IMR-90 (cell line): ENCODE data around the gene RNF40. TPM values are rescaled to one million over a fixed set of nuclear protein-coding genes. Genes with fewer than 3 reads are reported as not detected.

Source experiments
- ATAC-seq: fragments of 200-7000 bp; cut with Tn5 transposase; 2 replicates; pipeline ENCODE4 v1.9.1; 2020; ENCODE audit warnings: low read depth, mild to moderate bottlenecking, moderate library complexity
- BruUV-seq: library from RNA; stranded (reverse); fragments of 400-500 nt; replicated peaks from 2 replicates; lab custom pipeline; 2021; lab: Mats Ljungman, UMichigan
- CTCF ChIA-PET: fragments of 300-600 bp; formaldehyde crosslinking; extraction: SDS; loops from one replicate; lab custom pipeline; 2021; ENCODE audit warnings: antibody characterized with exemption; lab: Yijun Ruan, JAX
- POLR2A ChIA-PET: fragments of 300-600 bp; sonication (Branson Sonifier 250); formaldehyde crosslinking; loops from one replicate; lab custom pipeline; 2022; ENCODE audit warnings: antibody characterized with exemption; ENCODE audit not compliant: unreplicated experiment; lab: Charles Lee
- DNase-seq: peaks from one replicate; pipeline ENCODE4 v3.0.0; 2013
- H2AFZ ChIP-seq: replicated peaks from 2 replicates; pipeline ENCODE3; 2013; ENCODE audit warnings: low read length, mild to moderate bottlenecking; ENCODE audit not compliant: poor library complexity
- H2AK5ac ChIP-seq: 2 replicates; pipeline ENCODE4 v1.6.1; 2013; ENCODE audit warnings: low read depth, low read length, inconsistent platforms
- H2AK9ac ChIP-seq: replicated peaks from 2 replicates; pipeline ENCODE3; 2013; ENCODE audit warnings: mild to moderate bottlenecking, low read depth, low read length, moderate library complexity; ENCODE audit not compliant: poor library complexity
- H2BK120ac ChIP-seq: 2 replicates; pipeline ENCODE4 v1.6.1; 2013; ENCODE audit warnings: low read depth, low read length, inconsistent platforms
- H2BK15ac ChIP-seq: 3 replicates; pipeline ENCODE4 v1.6.1; 2013; ENCODE audit warnings: low read depth, low read length, inconsistent platforms
- H2BK20ac ChIP-seq: 2 replicates; pipeline ENCODE4 v1.6.1; 2013; ENCODE audit warnings: low read depth, mild to moderate bottlenecking, inconsistent platforms, low read length, moderate library complexity
- H2BK5ac ChIP-seq: 2 replicates; pipeline ENCODE4 v1.6.1; 2013; ENCODE audit warnings: mild to moderate bottlenecking, low read depth, low read length, inconsistent platforms; ENCODE audit not compliant: poor library complexity, severe bottlenecking
- H3K14ac ChIP-seq: replicated peaks from 2 replicates; pipeline ENCODE4 v1.6.1; 2013; ENCODE audit warnings: low read depth, low read length, inconsistent platforms
- H3K18ac ChIP-seq: 2 replicates; pipeline ENCODE4 v1.6.1; 2013; ENCODE audit warnings: low read depth, low read length, control low read depth
- H3K23ac ChIP-seq: 2 replicates; pipeline ENCODE4 v1.6.1; 2013; ENCODE audit warnings: low read depth, low read length, inconsistent platforms
- H3K27ac ChIP-seq: 2 replicates; pipeline ENCODE4 v1.5.1; 2013; ENCODE audit warnings: mild to moderate bottlenecking, control low read depth, low read length; ENCODE audit not compliant: insufficient read depth
- H3K27me3 ChIP-seq: 2 replicates; pipeline ENCODE4 v1.6.1; 2013; ENCODE audit warnings: low read length; ENCODE audit not compliant: control insufficient read depth, insufficient read depth
- H3K36me3 ChIP-seq: 2 replicates; pipeline ENCODE4 v1.6.1; 2013; ENCODE audit warnings: low read length, mixed read lengths; ENCODE audit not compliant: control insufficient read depth, insufficient read depth
- H3K4ac ChIP-seq: 2 replicates; pipeline ENCODE4 v1.6.1; 2013; ENCODE audit warnings: low read depth, low read length, inconsistent platforms
- H3K4me1 ChIP-seq: 2 replicates; pipeline ENCODE4 v1.6.1; 2013; ENCODE audit warnings: low read length, mixed read lengths; ENCODE audit not compliant: control insufficient read depth, insufficient read depth
- H3K4me2 ChIP-seq: 2 replicates; pipeline ENCODE4 v1.6.1; 2013; ENCODE audit warnings: low read depth, mild to moderate bottlenecking, control low read depth, low read length, moderate library complexity
- H3K4me3 ChIP-seq: 2 replicates; pipeline ENCODE4 v1.5.1; 2013; ENCODE audit warnings: low read depth, mild to moderate bottlenecking, control low read depth, low read length, moderate library complexity; ENCODE audit not compliant: insufficient read depth
- H3K56ac ChIP-seq: 2 replicates; pipeline ENCODE4 v1.6.1; 2013; ENCODE audit warnings: low read length, inconsistent platforms; ENCODE audit not compliant: insufficient read depth; ENCODE audit errors: extremely low read depth
- H3K79me1 ChIP-seq, 2 experiments: 2 replicates each; pipeline ENCODE4 v1.6.1; 2013; ENCODE audit warnings: low read length in 2 of 2, inconsistent platforms in 1 of 2, low read depth in 1 of 2
- H3K9ac ChIP-seq: 2 replicates; pipeline ENCODE4 v1.6.1; 2013; ENCODE audit warnings: low read depth, low read length, control low read depth
- H3K9me1 ChIP-seq: 2 replicates; pipeline ENCODE4 v1.6.1; 2013; ENCODE audit warnings: low read length, inconsistent platforms; ENCODE audit not compliant: insufficient read depth
- H3K9me3 ChIP-seq: 2 replicates; pipeline ENCODE4 v1.6.1; 2013; ENCODE audit warnings: low read length; ENCODE audit not compliant: control insufficient read depth, insufficient read depth
- H4K20me1 ChIP-seq: 2 replicates; pipeline ENCODE4 v1.6.1; 2013; ENCODE audit warnings: low read length, inconsistent platforms; ENCODE audit not compliant: insufficient read depth
- H4K5ac ChIP-seq: 2 replicates; pipeline ENCODE4 v1.6.1; 2013; ENCODE audit warnings: mild to moderate bottlenecking, low read depth, low read length, control low read depth
- H4K8ac ChIP-seq, 2 experiments: 2 replicates each; pipeline ENCODE4 v1.6.1; 2013; ENCODE audit warnings: low read depth in 2 of 2, low read length in 2 of 2, control low read depth in 1 of 2, inconsistent platforms in 1 of 2
- H4K91ac ChIP-seq: 2 replicates; pipeline ENCODE4 v1.6.1; 2013; ENCODE audit warnings: low read depth, low read length, inconsistent platforms; ENCODE audit not compliant: insufficient read depth
- BHLHE40 ChIP-seq: fragments of 150-350 bp; IDR thresholded peaks from 2 replicates; pipeline ENCODE4 v1.6.1; 2016; ENCODE audit warnings: mild to moderate bottlenecking, low read depth, low read length
- CEBPB ChIP-seq: IDR thresholded peaks from 2 replicates; pipeline ENCODE4 v1.6.1; 2012; ENCODE audit warnings: low read depth, low read length, improper control_type of control experiment
- CHD1 ChIP-seq: IDR thresholded peaks from 2 replicates; pipeline ENCODE4 v1.6.1; 2012; ENCODE audit warnings: low read depth, low read length, improper control_type of control experiment
- FOS ChIP-seq: fragments of 150-350 bp; IDR thresholded peaks from 2 replicates; pipeline ENCODE4 v1.6.1; 2016; ENCODE audit warnings: low read depth, low read length
- MAFK ChIP-seq: IDR thresholded peaks from 2 replicates; pipeline ENCODE4 v1.6.1; 2012; ENCODE audit warnings: low read depth, low read length, improper control_type of control experiment
- MAZ ChIP-seq: IDR thresholded peaks from 2 replicates; pipeline ENCODE4 v1.6.1; 2012; ENCODE audit warnings: low read depth, mild to moderate bottlenecking, low read length, improper control_type of control experiment, moderate library complexity, borderline replicate concordance
- MXI1 ChIP-seq: IDR thresholded peaks from 2 replicates; pipeline ENCODE4 v1.6.1; 2012; ENCODE audit warnings: low read depth, mild to moderate bottlenecking, low read length, moderate library complexity, borderline replicate concordance
- NFE2L2 ChIP-seq: fragments of 150-350 bp; IDR thresholded peaks from 2 replicates; pipeline ENCODE4 v1.6.1; 2016; ENCODE audit warnings: low read depth, mild to moderate bottlenecking, low read length
- POLR2A ChIP-seq: IDR thresholded peaks from 2 replicates; pipeline ENCODE4 v1.6.1; 2012; ENCODE audit warnings: mild to moderate bottlenecking, low read depth, low read length
- RAD21 ChIP-seq: IDR thresholded peaks from 2 replicates; pipeline ENCODE4 v1.6.1; 2012; ENCODE audit warnings: low read length, improper control_type of control experiment
- RCOR1 ChIP-seq: IDR thresholded peaks from 2 replicates; pipeline ENCODE4 v1.6.1; 2012; ENCODE audit warnings: mild to moderate bottlenecking, low read length, improper control_type of control experiment; ENCODE audit not compliant: insufficient replicate concordance
- RFX5 ChIP-seq: IDR thresholded peaks from 2 replicates; pipeline ENCODE4 v1.8.0; 2012; ENCODE audit warnings: low read depth, mild to moderate bottlenecking, low read length, moderate library complexity
- SMC3 ChIP-seq: fragments of 150-350 bp; IDR thresholded peaks from 2 replicates; pipeline ENCODE4 v1.6.1; 2016; ENCODE audit warnings: low read depth, mild to moderate bottlenecking, antibody characterized with exemption, low read length, moderate library complexity
- WGBS, 2 experiments: methylation state at CpG; one replicate each; pipeline versions ENCODE4 v1.1.5 to v1.1.7; 2013; ENCODE audit warnings: missing lambda C conversion rate in 2 of 2; ENCODE audit not compliant: insufficient read length in 1 of 2; ENCODE audit errors: extremely low coverage in 2 of 2; 5-methylcytosine and 5-hydroxymethylcytosine counted together
- dilution Hi-C: fragments of 300-500 bp; cut with HindIII; formaldehyde crosslinking; loops from one replicate; pipeline ENCODE4 v1.14.3; 2018; ENCODE audit warnings: low sequenced_read_pairs; ENCODE audit not compliant: unreplicated experiment
- in situ Hi-C: fragments of 300-500 bp; cut with MboI; formaldehyde crosslinking; loops from 3 replicates; pipeline ENCODE4 v1.14.3; 2019; ENCODE audit warnings: low sequenced_read_pairs, inconsistent platforms, mixed read lengths
- intact Hi-C: fragments of 100-400 bp; cut with micrococcal nuclease; formaldehyde crosslinking; loops from 2 replicates; pipeline ENCODE4 v1.10.0; 2022
- polyA plus RNA-seq, 3 experiments: library from polyadenylated mRNA; depleted of rRNA; stranded (reverse); fragments of >200 nt; gene quantifications; 2 replicates each; pipeline ENCODE4 v1.2.3, GENCODE V29; 2012; ENCODE audit warnings: low replicate concordance in 1 of 3
- total RNA-seq: library from RNA; depleted of rRNA; stranded (reverse); fragments of >200 nt; gene quantifications from 2 replicates; pipeline ENCODE4 v1.2.3, GENCODE V29; 2012
- TF ChIP-seq, protein P1 (sequence below): conservative IDR thresholded peaks from 2 replicates; pipeline ENCODE4 v1.5.1; 2012; ENCODE audit warnings: mild to moderate bottlenecking, low read depth, low read length, improper control_type of control experiment
- TF ChIP-seq, protein P2 (sequence below): fragments of 150-350 bp; IDR thresholded peaks from 2 replicates; pipeline ENCODE4 v1.6.1; 2016; ENCODE audit warnings: low read depth, mild to moderate bottlenecking, low read length, moderate library complexity, borderline replicate concordance
- TF ChIP-seq, protein P3 (sequence below): fragments of 150-350 bp; IDR thresholded peaks from 2 replicates; pipeline ENCODE4 v1.6.1; 2017; ENCODE audit warnings: mild to moderate bottlenecking, antibody characterized with exemption, low read length, low read depth

RNF40 gene
- total and polyA plus RNA-seq, 2 of the 4 experiments (the other 2 are of a cell fraction), result 46.7 to 72.4 TPM

DNA sequence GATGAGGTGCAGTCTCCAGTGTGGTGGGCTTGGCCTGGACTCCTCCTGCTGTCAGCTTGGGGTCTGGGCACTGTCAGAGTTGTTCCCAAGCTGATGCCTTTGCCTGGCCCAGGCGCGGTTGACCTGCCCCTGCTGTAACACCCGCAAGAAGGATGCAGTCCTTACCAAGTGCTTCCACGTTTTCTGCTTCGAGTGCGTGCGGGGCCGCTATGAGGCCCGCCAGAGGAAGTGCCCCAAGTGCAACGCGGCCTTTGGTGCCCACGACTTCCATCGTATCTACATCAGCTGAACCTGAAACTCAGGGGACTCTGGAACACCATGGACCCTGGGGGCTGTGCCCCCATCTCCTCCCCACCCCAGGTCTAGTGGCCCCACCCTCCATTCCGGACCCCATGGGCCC, 11.7 kb downstream of the RNF40 start:
- Histone ChIP-seq H2BK5ac (no peak overlapping the region), H3K4me3 (no peak overlapping the region), H3K18ac (no peak overlapping the region), H2AK9ac (no peak overlapping the region), H3K56ac (no peak overlapping the region), H2AFZ (no peak overlapping the region), H2AK5ac (no peak overlapping the region), H3K27me3 (no peaks in the 10 kb centered on the region), H4K91ac (no peak overlapping the region), H2BK20ac (no peak overlapping the region), H4K20me1 (peaks cover 3% of the 10 kb centered on the region; the same call in 1 of the 2 replicates), H2BK15ac (no peak overlapping the region), H3K4me2 (no peak overlapping the region), H4K8ac (no peak overlapping the region), H4K5ac (no peak overlapping the region), H3K27ac (no peak overlapping the region), H3K36me3 (peaks cover 42% of the 10 kb centered on the region), H3K9me1 (peaks cover 29% of the 10 kb centered on the region; the same call in 1 of the 2 replicates), H3K4me1 (peaks cover 12% of the 10 kb centered on the region), H3K4ac (no peak overlapping the region), H2BK120ac (no peak overlapping the region), H3K9ac (no peak overlapping the region), H3K79me1 (peaks cover 19 to 77% of the 10 kb centered on the region in 2 experiments), H3K14ac (no peak overlapping the region), H3K9me3 (no peaks in the 10 kb centered on the region), H3K23ac (no peak overlapping the region)
- 92% methylated on average over 8 of the region's 14 CpGs; no CpG with 5 or more reads in 1 of the 2 experiments for WGBS, 2 experiments
- TF ChIP-seq BHLHE40 (no peak), CHD1 (no peak), RAD21 (no peak), MXI1 (no peak), POLR2A (no peak), NFE2L2 (no peak), SMC3 (no peak), FOS (no peak), MAFK (no peak), CEBPB (no peak), RCOR1 (no peak), MAZ (no peak), RFX5 (no peak)
- TF ChIP-seq, protein P1, sequence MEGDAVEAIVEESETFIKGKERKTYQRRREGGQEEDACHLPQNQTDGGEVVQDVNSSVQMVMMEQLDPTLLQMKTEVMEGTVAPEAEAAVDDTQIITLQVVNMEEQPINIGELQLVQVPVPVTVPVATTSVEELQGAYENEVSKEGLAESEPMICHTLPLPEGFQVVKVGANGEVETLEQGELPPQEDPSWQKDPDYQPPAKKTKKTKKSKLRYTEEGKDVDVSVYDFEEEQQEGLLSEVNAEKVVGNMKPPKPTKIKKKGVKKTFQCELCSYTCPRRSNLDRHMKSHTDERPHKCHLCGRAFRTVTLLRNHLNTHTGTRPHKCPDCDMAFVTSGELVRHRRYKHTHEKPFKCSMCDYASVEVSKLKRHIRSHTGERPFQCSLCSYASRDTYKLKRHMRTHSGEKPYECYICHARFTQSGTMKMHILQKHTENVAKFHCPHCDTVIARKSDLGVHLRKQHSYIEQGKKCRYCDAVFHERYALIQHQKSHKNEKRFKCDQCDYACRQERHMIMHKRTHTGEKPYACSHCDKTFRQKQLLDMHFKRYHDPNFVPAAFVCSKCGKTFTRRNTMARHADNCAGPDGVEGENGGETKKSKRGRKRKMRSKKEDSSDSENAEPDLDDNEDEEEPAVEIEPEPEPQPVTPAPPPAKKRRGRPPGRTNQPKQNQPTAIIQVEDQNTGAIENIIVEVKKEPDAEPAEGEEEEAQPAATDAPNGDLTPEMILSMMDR, result no peak
- TF ChIP-seq, protein P2, sequence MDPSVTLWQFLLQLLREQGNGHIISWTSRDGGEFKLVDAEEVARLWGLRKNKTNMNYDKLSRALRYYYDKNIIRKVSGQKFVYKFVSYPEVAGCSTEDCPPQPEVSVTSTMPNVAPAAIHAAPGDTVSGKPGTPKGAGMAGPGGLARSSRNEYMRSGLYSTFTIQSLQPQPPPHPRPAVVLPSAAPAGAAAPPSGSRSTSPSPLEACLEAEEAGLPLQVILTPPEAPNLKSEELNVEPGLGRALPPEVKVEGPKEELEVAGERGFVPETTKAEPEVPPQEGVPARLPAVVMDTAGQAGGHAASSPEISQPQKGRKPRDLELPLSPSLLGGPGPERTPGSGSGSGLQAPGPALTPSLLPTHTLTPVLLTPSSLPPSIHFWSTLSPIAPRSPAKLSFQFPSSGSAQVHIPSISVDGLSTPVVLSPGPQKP, result no peak
- TF ChIP-seq, protein P3, sequence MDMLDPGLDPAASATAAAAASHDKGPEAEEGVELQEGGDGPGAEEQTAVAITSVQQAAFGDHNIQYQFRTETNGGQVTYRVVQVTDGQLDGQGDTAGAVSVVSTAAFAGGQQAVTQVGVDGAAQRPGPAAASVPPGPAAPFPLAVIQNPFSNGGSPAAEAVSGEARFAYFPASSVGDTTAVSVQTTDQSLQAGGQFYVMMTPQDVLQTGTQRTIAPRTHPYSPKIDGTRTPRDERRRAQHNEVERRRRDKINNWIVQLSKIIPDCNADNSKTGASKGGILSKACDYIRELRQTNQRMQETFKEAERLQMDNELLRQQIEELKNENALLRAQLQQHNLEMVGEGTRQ, result no peak
- ChIA-PET CTCF (no interaction called here), POLR2A (no interaction called here)
- no TSS peak for BruUV-seq
- DNase-seq (no peak), ATAC-seq (no peak)
- in situ Hi-C loops (no loop called here), intact Hi-C loops (no loop called here), dilution Hi-C loops (no loop called here)
